GM12878 (cell line): ENCODE results near the gene GRHL1.

Experiments
- CEBPZ ChIP-seq: fragments of 150-350 bp; IDR thresholded peaks from 2 replicates; pipeline ENCODE4 v1.6.1; 2016; ENCODE audit warnings: low read depth, low read length
- CHD2 ChIP-seq: IDR thresholded peaks from 2 replicates; pipeline ENCODE4 v1.6.1; 2011; ENCODE audit warnings: low read depth, low read length, improper control_type of control experiment, borderline replicate concordance
- CTCF ChIP-seq, 3 experiments: IDR thresholded peaks in 2 of 3; conservative IDR thresholded peaks in 1 of 3; 2 replicates each; pipeline ENCODE4 v1.5.1; 2011; ENCODE audit warnings: low read depth in 3 of 3, low read length in 3 of 3, mild to moderate bottlenecking in 3 of 3, control low read depth in 2 of 3, moderate library complexity in 2 of 3, inconsistent platforms in 1 of 3, mixed read lengths in 1 of 3; ENCODE audit not compliant: control insufficient read depth in 2 of 3, insufficient read depth in 1 of 3; ENCODE audit errors: extremely low read depth in 1 of 3
- EP300 ChIP-seq, 2 experiments: fragments of 150-350 bp in 1 of 2; IDR thresholded peaks; 2 replicates each; pipeline ENCODE4 v1.6.1; 2011 to 2012; ENCODE audit warnings: low read depth in 2 of 2, low read length in 2 of 2, borderline replicate concordance in 1 of 2, improper control_type of control experiment in 1 of 2, inconsistent platforms in 1 of 2; ENCODE audit not compliant: control insufficient read depth in 1 of 2
- MAX ChIP-seq: IDR thresholded peaks from 2 replicates; pipeline ENCODE4 v1.6.1; 2012; ENCODE audit warnings: low read depth, low read length, improper control_type of control experiment
- MXI1 ChIP-seq: fragments of 150-350 bp; IDR thresholded peaks from 2 replicates; pipeline ENCODE4 v1.6.1; 2011; ENCODE audit warnings: low read depth, mild to moderate bottlenecking, inconsistent platforms, low read length, improper control_type of control experiment
- POLR2AphosphoS5 ChIP-seq: IDR thresholded peaks from 2 replicates; pipeline ENCODE4 v1.6.1; 2011; ENCODE audit warnings: mild to moderate bottlenecking, low read length, inconsistent platforms
- POU2F2 ChIP-seq: IDR thresholded peaks from 3 replicates; pipeline ENCODE4 v1.6.1; 2011; ENCODE audit warnings: low read depth, mild to moderate bottlenecking, low read length, borderline replicate concordance
- RAD21 ChIP-seq: IDR thresholded peaks from 2 replicates; pipeline ENCODE4 v1.6.1; 2011; ENCODE audit warnings: mild to moderate bottlenecking, low read depth, low read length, moderate library complexity; ENCODE audit not compliant: insufficient read depth
- RELA ChIP-seq: fragments of 450-650 bp; IDR thresholded peaks from 2 replicates; pipeline ENCODE4 v1.8.0; 2014; ENCODE audit warnings: borderline replicate concordance; ENCODE audit not compliant: partially characterized antibody
- ZBTB33 ChIP-seq: fragments of 450-650 bp; IDR thresholded peaks from 2 replicates; pipeline ENCODE4 v1.6.1; 2017; ENCODE audit warnings: mild to moderate bottlenecking

- no peak for TF ChIP-seq POU2F2
- TF ChIP-seq RAD21, result no peak
- no peak for TF ChIP-seq EP300 (IDR thresholded peaks at IDR 0.05; ENCODE audit: borderline replicate concordance in 1 of 2, control insufficient read depth in 1 of 2, low read depth in 2 of 2, low read length in 2 of 2)
- TF ChIP-seq ZBTB33, result no peak
- no peak for TF ChIP-seq POLR2AphosphoS5
- no peak for TF ChIP-seq CTCF (IDR thresholded peaks at IDR 0.05 in 2 of 3, conservative IDR thresholded peaks at IDR 0.05 in 1 of 3; ENCODE audit: control insufficient read depth in 2 of 3, extremely low read depth in 1 of 3, insufficient read depth in 1 of 3, low read depth in 3 of 3, low read length in 3 of 3)
- no peak for TF ChIP-seq MXI1
- no peak for TF ChIP-seq MAX
- no peak for TF ChIP-seq RELA
- no peak for TF ChIP-seq CEBPZ
- no peak for TF ChIP-seq CHD2
These were observed 42.1 kb downstream of the GRHL1 start for GRCh38 chr2:9993488-9994165.
